ENCODE data around the gene SELENON. TPM values are rescaled to one million over a fixed set of nuclear protein-coding genes. Genes with fewer than 3 reads are reported as not detected.

Gene SELENON
- total and polyA plus RNA-seq, 9 of the 15 experiments (the other 6 are each of a cell fraction or from before 2014, with no cell fraction given) = 0.43 to 26.7 (median 7.0) TPM

DNA sequence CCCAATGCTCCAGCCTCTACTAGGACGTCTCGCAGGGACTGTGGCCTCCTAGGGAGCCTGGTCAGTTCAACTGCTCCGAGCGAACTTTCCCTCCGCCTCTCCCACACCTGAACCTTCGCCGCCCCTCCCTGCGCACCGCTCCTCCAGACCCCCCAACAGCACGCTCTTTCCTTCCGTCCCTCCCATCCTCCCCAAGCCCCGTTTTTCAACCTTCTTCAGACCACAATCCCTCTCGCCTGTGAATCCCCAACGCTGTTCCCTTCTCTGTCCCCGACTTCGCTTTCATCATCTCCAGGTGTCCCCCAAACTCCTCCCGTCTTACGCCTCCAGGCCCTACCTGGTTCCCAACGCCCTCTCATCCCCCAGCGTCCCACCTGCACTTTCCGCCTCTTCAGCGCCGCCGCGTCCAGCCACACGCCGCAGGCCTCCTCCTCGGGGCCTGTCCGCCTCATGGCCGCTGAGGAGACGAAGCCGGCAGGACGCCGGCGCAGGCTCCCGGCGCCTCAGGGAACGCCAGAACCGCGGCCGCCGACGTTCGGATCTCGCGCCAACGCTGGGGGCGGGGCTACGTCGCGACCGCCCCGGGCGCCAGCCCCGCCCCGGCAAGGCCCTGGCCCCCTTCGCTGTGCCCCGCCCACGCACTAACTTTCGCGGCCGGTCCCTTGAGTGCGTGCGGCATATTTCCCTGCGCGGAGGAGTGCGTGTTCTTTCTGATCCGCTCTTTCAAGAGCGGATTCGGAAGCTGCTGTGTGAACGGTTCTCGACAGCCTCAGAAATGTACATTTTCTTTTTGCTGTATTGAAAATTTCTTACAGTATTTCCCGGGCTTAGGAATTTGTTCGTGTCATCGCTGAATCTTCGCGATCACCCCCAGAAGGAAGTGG lies 59.2 kb downstream of the SELENON start, which contains the start of gene AUNIP (continued):
- TF ChIP-seq, protein P1, sequence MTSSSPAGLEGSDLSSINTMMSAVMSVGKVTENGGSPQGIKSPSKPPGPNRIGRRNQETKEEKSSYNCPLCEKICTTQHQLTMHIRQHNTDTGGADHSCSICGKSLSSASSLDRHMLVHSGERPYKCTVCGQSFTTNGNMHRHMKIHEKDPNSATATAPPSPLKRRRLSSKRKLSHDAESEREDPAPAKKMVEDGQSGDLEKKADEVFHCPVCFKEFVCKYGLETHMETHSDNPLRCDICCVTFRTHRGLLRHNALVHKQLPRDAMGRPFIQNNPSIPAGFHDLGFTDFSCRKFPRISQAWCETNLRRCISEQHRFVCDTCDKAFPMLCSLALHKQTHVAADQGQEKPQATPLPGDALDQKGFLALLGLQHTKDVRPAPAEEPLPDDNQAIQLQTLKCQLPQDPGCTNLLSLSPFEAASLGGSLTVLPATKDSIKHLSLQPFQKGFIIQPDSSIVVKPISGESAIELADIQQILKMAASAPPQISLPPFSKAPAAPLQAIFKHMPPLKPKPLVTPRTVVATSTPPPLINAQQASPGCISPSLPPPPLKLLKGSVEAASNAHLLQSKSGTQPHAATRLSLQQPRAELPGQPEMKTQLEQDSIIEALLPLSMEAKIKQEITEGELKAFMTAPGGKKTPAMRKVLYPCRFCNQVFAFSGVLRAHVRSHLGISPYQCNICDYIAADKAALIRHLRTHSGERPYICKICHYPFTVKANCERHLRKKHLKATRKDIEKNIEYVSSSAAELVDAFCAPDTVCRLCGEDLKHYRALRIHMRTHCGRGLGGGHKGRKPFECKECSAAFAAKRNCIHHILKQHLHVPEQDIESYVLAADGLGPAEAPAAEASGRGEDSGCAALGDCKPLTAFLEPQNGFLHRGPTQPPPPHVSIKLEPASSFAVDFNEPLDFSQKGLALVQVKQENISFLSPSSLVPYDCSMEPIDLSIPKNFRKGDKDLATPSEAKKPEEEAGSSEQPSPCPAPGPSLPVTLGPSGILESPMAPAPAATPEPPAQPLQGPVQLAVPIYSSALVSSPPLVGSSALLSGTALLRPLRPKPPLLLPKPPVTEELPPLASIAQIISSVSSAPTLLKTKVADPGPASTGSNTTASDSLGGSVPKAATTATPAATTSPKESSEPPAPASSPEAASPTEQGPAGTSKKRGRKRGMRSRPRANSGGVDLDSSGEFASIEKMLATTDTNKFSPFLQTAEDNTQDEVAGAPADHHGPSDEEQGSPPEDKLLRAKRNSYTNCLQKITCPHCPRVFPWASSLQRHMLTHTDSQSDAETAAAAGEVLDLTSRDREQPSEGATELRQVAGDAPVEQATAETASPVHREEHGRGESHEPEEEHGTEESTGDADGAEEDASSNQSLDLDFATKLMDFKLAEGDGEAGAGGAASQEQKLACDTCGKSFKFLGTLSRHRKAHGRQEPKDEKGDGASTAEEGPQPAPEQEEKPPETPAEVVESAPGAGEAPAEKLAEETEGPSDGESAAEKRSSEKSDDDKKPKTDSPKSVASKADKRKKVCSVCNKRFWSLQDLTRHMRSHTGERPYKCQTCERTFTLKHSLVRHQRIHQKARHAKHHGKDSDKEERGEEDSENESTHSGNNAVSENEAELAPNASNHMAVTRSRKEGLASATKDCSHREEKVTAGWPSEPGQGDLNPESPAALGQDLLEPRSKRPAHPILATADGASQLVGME (CRISPR knock-in tag; IDR thresholded peaks at IDR 0.05) = no peak
- TF ChIP-seq CEBPG (CRISPR knock-in tag; IDR thresholded peaks at IDR 0.05) (0 out of 2 replicates have a peak, but pooled peaks have one; percentile 2), CEBPG (tag; conservative IDR thresholded peaks at IDR 0.05 in 1 of 2, IDR thresholded peaks at IDR 0.05 in 1 of 2) (no peak; a peak in 1 of 4 replicates), RBFOX2 (IDR thresholded peaks at IDR 0.05; ENCODE audit: low read depth, low read length) (peak; percentile 99), HLTF (IDR thresholded peaks at IDR 0.05) (peak; percentile 98), KDM4B (IDR thresholded peaks at IDR 0.05; ENCODE audit: borderline replicate concordance in 2 of 2, low read depth in 1 of 2) (no peak; a peak in 1 of 4 replicates), NFE2L1 (tag; IDR thresholded peaks at IDR 0.05; ENCODE audit: borderline replicate concordance, low read depth) (no peak), SP2 (IDR thresholded peaks at IDR 0.05; ENCODE audit: extremely low read depth, low read depth, low read length, poor library complexity, severe bottlenecking) (no peak), CBFA2T3 (IDR thresholded peaks at IDR 0.05) (no peak), ZNF121 (CRISPR knock-in tag; conservative IDR thresholded peaks at IDR 0.05) (no peak), POLR2A (conservative IDR thresholded peaks at IDR 0.05) (peak; percentile 97), POU5F1 (IDR thresholded peaks at IDR 0.05; ENCODE audit: borderline replicate concordance, low read depth, low read length, partially characterized antibody) (no peak), ZNF384 (IDR thresholded peaks at IDR 0.05; ENCODE audit: low read depth, low read length) (no peak), PTTG1 (tag; IDR thresholded peaks at IDR 0.05; ENCODE audit: low read depth) (no peak), ZBTB8A (IDR thresholded peaks at IDR 0.05; ENCODE audit: partially characterized antibody) (no peak)
- TF ChIP-seq, protein P2, sequence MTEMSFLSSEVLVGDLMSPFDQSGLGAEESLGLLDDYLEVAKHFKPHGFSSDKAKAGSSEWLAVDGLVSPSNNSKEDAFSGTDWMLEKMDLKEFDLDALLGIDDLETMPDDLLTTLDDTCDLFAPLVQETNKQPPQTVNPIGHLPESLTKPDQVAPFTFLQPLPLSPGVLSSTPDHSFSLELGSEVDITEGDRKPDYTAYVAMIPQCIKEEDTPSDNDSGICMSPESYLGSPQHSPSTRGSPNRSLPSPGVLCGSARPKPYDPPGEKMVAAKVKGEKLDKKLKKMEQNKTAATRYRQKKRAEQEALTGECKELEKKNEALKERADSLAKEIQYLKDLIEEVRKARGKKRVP (CRISPR knock-in tag; IDR thresholded peaks at IDR 0.05) = 0 out of 2 replicates have a peak, but pooled peaks have one; percentile 20
- TF ChIP-seq, protein P3, sequence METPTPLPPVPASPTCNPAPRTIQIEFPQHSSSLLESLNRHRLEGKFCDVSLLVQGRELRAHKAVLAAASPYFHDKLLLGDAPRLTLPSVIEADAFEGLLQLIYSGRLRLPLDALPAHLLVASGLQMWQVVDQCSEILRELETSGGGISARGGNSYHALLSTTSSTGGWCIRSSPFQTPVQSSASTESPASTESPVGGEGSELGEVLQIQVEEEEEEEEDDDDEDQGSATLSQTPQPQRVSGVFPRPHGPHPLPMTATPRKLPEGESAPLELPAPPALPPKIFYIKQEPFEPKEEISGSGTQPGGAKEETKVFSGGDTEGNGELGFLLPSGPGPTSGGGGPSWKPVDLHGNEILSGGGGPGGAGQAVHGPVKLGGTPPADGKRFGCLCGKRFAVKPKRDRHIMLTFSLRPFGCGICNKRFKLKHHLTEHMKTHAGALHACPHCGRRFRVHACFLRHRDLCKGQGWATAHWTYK (CRISPR knock-in tag; IDR thresholded peaks at IDR 0.05) = no peak; the same call in 1 of the 2 replicates
- TF ChIP-seq, protein P4, sequence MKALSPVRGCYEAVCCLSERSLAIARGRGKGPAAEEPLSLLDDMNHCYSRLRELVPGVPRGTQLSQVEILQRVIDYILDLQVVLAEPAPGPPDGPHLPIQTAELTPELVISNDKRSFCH (CRISPR knock-in tag; IDR thresholded peaks at IDR 0.05) = no peak
- TF ChIP-seq, protein P4 (tag; IDR thresholded peaks at IDR 0.05) = no peak; the same call in 1 of the 2 replicates

Data from K562 (cell line).